Neutrophil (primary cell): ENCODE data around the gene DCAF8L2.
"Not testable (repeated sequence)": the region's sequence is repeated elsewhere in the genome, so short reads cannot be mapped to it uniquely, and the experiment has no call there.

ENCODE experiments used
- H3K27ac ChIP-seq: fragments of 200-600 bp; sonication (generic); 2 replicates; pipeline ENCODE4 v1.5.1; 2016; ENCODE audit warnings: mild to moderate bottlenecking, moderate library complexity
- H3K27me3 ChIP-seq: fragments of 200-600 bp; sonication (generic); 2 replicates; pipeline ENCODE4 v1.6.0; 2016; ENCODE audit warnings: mild to moderate bottlenecking
- H3K36me3 ChIP-seq: fragments of 200-600 bp; sonication (generic); 2 replicates; pipeline ENCODE4 v1.5.1; 2017
- H3K4me1 ChIP-seq, 2 experiments: fragments of 200-600 bp in 1 of 2; sonication (generic) in 1 of 2; 1 replicate in 1 of 2; 2 replicates in 1 of 2; pipeline versions ENCODE4 v1.5.1 to v1.6.1; 2013 to 2016; ENCODE audit warnings: low read depth in 1 of 2, low read length in 1 of 2, mild to moderate bottlenecking in 1 of 2, moderate library complexity in 1 of 2; ENCODE audit not compliant: control insufficient read depth in 1 of 2, insufficient read depth in 1 of 2
- H3K4me3 ChIP-seq, 2 experiments: fragments of 200-600 bp in 1 of 2; sonication (generic) in 1 of 2; 1 replicate in 1 of 2; 2 replicates in 1 of 2; pipeline ENCODE4 v1.5.1; 2013 to 2016; ENCODE audit warnings: low read depth in 1 of 2, low read length in 1 of 2, mild to moderate bottlenecking in 1 of 2, moderate library complexity in 1 of 2
- H3K9me3 ChIP-seq: fragments of 200-600 bp; sonication (generic); 2 replicates; pipeline ENCODE4 v1.5.1; 2016
- CTCF ChIP-seq: fragments of 200-600 bp; sonication (generic); IDR thresholded peaks from 2 replicates; pipeline ENCODE4 v1.5.1; 2016; ENCODE audit warnings: antibody characterized with exemption

The DCAF8L2 gene

GRCh38 chrX:27746516-27746915 is 156.4 kb downstream of the DCAF8L2 start:
- Histone ChIP-seq H3K4me1 (no peaks in the 10 kb centered on the region), H3K9me3 (no peaks in the 10 kb centered on the region), H3K4me3 (no peak overlapping the region), H3K27me3 (no peaks in the 10 kb centered on the region), H3K27ac (no peak overlapping the region), H3K36me3 (no peaks in the 10 kb centered on the region)
- no peak for TF ChIP-seq CTCF

GRCh38 chrX:27750298-27750697 is 160.2 kb downstream of the DCAF8L2 start:
- H3K4me1 ChIP-seq, H3K4me3 ChIP-seq, H3K36me3 ChIP-seq, H3K9me3 ChIP-seq, H3K27me3 ChIP-seq, H3K27ac ChIP-seq: not testable (repeated sequence)

- Histone ChIP-seq H3K27me3 (no peaks in the 10 kb centered on the region), H3K27ac (no peak overlapping the region), H3K4me1 (no peaks in the 10 kb centered on the region), H3K9me3 (no peaks in the 10 kb centered on the region), H3K36me3 (no peaks in the 10 kb centered on the region), H3K4me3 (no peak overlapping the region)
- TF ChIP-seq CTCF = no peak
Observed at GRCh38 chrX:27751976-27752375, 161.8 kb downstream of the DCAF8L2 start.

- Histone ChIP-seq H3K27ac (no peak overlapping the region), H3K36me3 (no peaks in the 10 kb centered on the region), H3K9me3 (no peaks in the 10 kb centered on the region), H3K4me3 (no peak overlapping the region), H3K27me3 (no peaks in the 10 kb centered on the region), H3K4me1 (no peaks in the 10 kb centered on the region)
- no peak for TF ChIP-seq CTCF
Observed at GRCh38 chrX:27765718-27766117, 175.6 kb downstream of the DCAF8L2 start.

GRCh38 chrX:27767387-27767786 is 177.2 kb downstream of the DCAF8L2 start:
- TF ChIP-seq CTCF = no peak
- no peak overlapping the region for H3K4me3 ChIP-seq
- no peaks in the 10 kb centered on the region for H3K27me3 ChIP-seq
- H3K9me3 ChIP-seq = no peaks in the 10 kb centered on the region
- no peak overlapping the region for H3K27ac ChIP-seq
- no peaks in the 10 kb centered on the region for H3K4me1 ChIP-seq
- no peaks in the 10 kb centered on the region for H3K36me3 ChIP-seq

- Histone ChIP-seq H3K27ac (no peak overlapping the region), H3K4me3 (no peak overlapping the region), H3K27me3 (no peaks in the 10 kb centered on the region), H3K9me3 (no peaks in the 10 kb centered on the region), H3K4me1 (no peaks in the 10 kb centered on the region), H3K36me3 (no peaks in the 10 kb centered on the region)
- no peak for TF ChIP-seq CTCF
Observed at GRCh38 chrX:27775984-27776383, 185.8 kb downstream of the DCAF8L2 start.
